Loucy (cell line): ENCODE results near the gene ZKSCAN3.

Source experiments
- H2AFZ ChIP-seq: fragments of 200-600 bp; sonication (generic); 2 replicates; pipeline ENCODE4 v1.6.0; 2016; ENCODE audit warnings: antibody characterized with exemption, mild to moderate bottlenecking, low read length, moderate library complexity
- H3F3A ChIP-seq: fragments of 200-600 bp; 2 replicates; pipeline ENCODE4 v1.6.0; 2016; ENCODE audit warnings: antibody characterized with exemption, low read depth, mild to moderate bottlenecking
- H3K27me3 ChIP-seq: fragments of 200-600 bp; sonication (generic); 2 replicates; pipeline ENCODE4 v1.6.1; 2014; ENCODE audit warnings: low read length, mild to moderate bottlenecking; ENCODE audit not compliant: insufficient read depth, poor library complexity, severe bottlenecking
- H3K36me3 ChIP-seq: fragments of 200-600 bp; sonication (generic); 2 replicates; pipeline ENCODE4 v1.6.1; 2016; ENCODE audit warnings: low read length; ENCODE audit not compliant: insufficient read depth
- H3K4me1 ChIP-seq: fragments of 200-600 bp; sonication (generic); 2 replicates; pipeline ENCODE4 v1.5.1; 2014; ENCODE audit warnings: low read length, mild to moderate bottlenecking; ENCODE audit not compliant: insufficient read depth, poor library complexity, severe bottlenecking
- H3K4me2 ChIP-seq: fragments of 200-600 bp; sonication (generic); 2 replicates; pipeline ENCODE4 v1.6.0; 2014; ENCODE audit warnings: antibody characterized with exemption, low read length, low read depth, mild to moderate bottlenecking; ENCODE audit not compliant: poor library complexity, severe bottlenecking
- H3K4me3 ChIP-seq: fragments of 200-600 bp; sonication (generic); 2 replicates; pipeline ENCODE4 v1.5.1; 2014; ENCODE audit warnings: low read length, mild to moderate bottlenecking, mixed read lengths; ENCODE audit not compliant: poor library complexity, severe bottlenecking
- H3K79me2 ChIP-seq: fragments of 200-600 bp; sonication (generic); 2 replicates; pipeline ENCODE4 v1.6.1; 2014; ENCODE audit warnings: low read length; ENCODE audit not compliant: insufficient read depth
- H3K9ac ChIP-seq: fragments of 200-600 bp; sonication (generic); 2 replicates; pipeline ENCODE4 v1.6.0; 2014; ENCODE audit warnings: mild to moderate bottlenecking, low read depth, low read length, moderate library complexity; ENCODE audit not compliant: poor library complexity, severe bottlenecking
- H3K9me2 ChIP-seq: fragments of 200-600 bp; sonication (generic); replicated peaks from 2 replicates; pipeline ENCODE4 v1.6.1; 2016; ENCODE audit warnings: low read depth, low read length, mixed read lengths
- H3K9me3 ChIP-seq: fragments of 200-600 bp; sonication (generic); 2 replicates; pipeline ENCODE4 v1.6.1; 2014; ENCODE audit warnings: mild to moderate bottlenecking, antibody characterized with exemption, low read length, low read depth; ENCODE audit not compliant: insufficient read depth
- H4K20me1 ChIP-seq: fragments of 200-600 bp; sonication (generic); 2 replicates; pipeline ENCODE4 v1.6.0; 2014; ENCODE audit warnings: antibody characterized with exemption, low read length, mild to moderate bottlenecking; ENCODE audit not compliant: insufficient read depth, poor library complexity, severe bottlenecking
- EZH2phosphoT487 ChIP-seq: fragments of 200-600 bp; IDR thresholded peaks from 2 replicates; pipeline ENCODE4 v1.6.1; 2018; ENCODE audit warnings: antibody characterized with exemption, mild to moderate bottlenecking, moderate library complexity, borderline replicate concordance
- TF ChIP-seq, protein P1 (sequence below): fragments of 200-600 bp; sonication (generic); conservative IDR thresholded peaks from 2 replicates; pipeline ENCODE4 v1.5.1; 2014; ENCODE audit warnings: mild to moderate bottlenecking, antibody characterized with exemption, low read length

ZKSCAN3 gene

DNA sequence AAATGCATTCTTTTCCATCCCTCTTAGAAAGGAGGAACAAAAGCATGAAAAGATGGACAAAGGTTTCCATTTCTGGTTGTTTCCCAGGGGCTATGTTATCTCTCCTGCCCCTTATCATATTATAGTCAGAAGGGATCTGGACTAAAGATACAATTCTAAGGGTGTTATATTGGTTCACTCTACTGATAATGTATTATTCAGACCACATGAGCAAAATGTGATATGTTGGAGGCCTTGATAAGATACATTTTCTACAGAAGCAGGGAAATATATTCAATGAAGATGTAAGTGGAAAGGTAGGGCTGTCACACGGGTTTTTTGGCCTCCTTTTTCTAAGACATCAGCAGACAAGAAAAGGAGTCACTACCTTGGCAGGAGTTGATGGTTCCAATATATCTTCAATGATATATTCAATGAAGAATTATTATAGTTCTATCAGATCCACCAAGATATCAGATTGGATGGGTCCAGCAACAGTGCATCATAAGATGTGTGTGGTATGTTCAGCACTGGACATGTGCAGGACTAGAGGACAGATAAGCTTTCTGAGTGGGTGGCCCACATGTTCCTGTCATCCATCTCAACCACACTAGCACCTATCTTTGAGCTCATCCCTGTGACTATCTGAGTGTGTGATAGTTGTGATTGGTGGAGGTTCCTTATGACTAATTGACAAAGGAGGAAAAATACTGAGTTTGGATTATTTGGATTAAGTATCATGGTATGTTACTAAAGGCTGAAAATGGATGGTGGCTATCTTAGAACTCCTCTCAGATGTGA lies 5.7 kb upstream of the ZKSCAN3 start:
- Histone ChIP-seq H3K79me2 (no peaks in the 10 kb centered on the region), H3K4me3 (no peak overlapping the region), H4K20me1 (no peaks in the 10 kb centered on the region), H3K4me1 (no peaks in the 10 kb centered on the region), H3K9me3 (peaks cover 12% of the 10 kb centered on the region; the same call in 1 of the 2 replicates), H3K4me2 (no peak overlapping the region), H3F3A (no peaks in the 10 kb centered on the region), H3K27me3 (no peaks in the 10 kb centered on the region), H3K36me3 (no peaks in the 10 kb centered on the region), H2AFZ (no peak overlapping the region), H3K9me2 (no peaks in the 10 kb centered on the region), H3K9ac (no peak overlapping the region)
- TF ChIP-seq, protein P1, sequence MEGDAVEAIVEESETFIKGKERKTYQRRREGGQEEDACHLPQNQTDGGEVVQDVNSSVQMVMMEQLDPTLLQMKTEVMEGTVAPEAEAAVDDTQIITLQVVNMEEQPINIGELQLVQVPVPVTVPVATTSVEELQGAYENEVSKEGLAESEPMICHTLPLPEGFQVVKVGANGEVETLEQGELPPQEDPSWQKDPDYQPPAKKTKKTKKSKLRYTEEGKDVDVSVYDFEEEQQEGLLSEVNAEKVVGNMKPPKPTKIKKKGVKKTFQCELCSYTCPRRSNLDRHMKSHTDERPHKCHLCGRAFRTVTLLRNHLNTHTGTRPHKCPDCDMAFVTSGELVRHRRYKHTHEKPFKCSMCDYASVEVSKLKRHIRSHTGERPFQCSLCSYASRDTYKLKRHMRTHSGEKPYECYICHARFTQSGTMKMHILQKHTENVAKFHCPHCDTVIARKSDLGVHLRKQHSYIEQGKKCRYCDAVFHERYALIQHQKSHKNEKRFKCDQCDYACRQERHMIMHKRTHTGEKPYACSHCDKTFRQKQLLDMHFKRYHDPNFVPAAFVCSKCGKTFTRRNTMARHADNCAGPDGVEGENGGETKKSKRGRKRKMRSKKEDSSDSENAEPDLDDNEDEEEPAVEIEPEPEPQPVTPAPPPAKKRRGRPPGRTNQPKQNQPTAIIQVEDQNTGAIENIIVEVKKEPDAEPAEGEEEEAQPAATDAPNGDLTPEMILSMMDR: no peak
- no peak for TF ChIP-seq EZH2phosphoT487

DNA sequence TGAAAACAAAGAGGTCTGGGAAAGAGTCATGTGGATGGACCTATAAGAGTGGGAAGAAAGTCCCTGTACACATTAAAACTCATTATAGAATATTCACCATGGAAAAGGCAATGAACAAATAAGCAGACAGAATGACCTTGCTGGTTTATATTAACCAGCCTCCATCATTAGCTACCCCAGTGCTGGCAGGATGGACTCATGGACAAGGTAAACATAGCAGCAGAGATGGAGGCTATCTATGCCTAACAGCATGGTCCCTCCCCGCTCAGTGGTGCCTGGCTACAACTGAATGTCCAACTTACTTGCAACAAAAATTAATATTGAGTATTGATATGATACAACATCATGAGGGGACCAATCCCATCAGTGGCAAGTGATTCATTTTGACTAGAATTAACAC lies 4.5 kb upstream of the ZKSCAN3 start:
- no peak for TF ChIP-seq EZH2phosphoT487
- TF ChIP-seq, protein P1: no peak
- no peak overlapping the region for H3K4me3 ChIP-seq
- H3K4me2 ChIP-seq: no peak overlapping the region
- peaks cover 4% of the 10 kb centered on the region for H3K79me2 ChIP-seq
- H3K36me3 ChIP-seq: no peaks in the 10 kb centered on the region
- H4K20me1 ChIP-seq: peaks cover 1% of the 10 kb centered on the region
- H3K9me2 ChIP-seq: no peaks in the 10 kb centered on the region
- H3K27me3 ChIP-seq: no peaks in the 10 kb centered on the region
- H3F3A ChIP-seq: no peaks in the 10 kb centered on the region
- no peak overlapping the region for H2AFZ ChIP-seq
- H3K9me3 ChIP-seq: peaks cover 5% of the 10 kb centered on the region; the same call in 1 of the 2 replicates
- H3K9ac ChIP-seq: no peak overlapping the region
- peaks cover 4% of the 10 kb centered on the region for H3K4me1 ChIP-seq

DNA sequence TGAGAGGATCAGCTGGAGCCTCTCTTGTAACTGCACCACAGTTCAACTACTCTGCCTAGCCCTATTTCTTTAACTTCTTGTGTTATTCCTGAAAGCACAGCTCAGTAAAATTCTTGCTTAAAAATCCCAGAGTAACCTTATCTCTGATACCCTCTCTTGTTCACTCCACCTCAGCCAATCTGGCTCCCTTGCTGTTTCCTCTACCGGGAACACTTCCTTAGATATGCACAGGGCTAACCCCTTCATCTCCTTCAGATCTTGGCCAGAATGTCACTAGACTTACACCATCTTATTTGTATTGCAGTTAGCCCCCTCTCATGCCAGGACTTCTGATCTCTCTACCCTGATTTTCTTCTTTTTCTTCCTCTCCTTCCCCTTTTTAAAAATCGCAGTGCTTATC lies 2.6 kb upstream of the ZKSCAN3 start:
- Histone ChIP-seq H3K9ac (no peak overlapping the region), H3K4me3 (no peak overlapping the region), H3K79me2 (peaks cover 24% of the 10 kb centered on the region), H3K9me3 (no peaks in the 10 kb centered on the region), H2AFZ (no peak overlapping the region), H3K9me2 (no peaks in the 10 kb centered on the region), H3K4me1 (peaks cover 19% of the 10 kb centered on the region), H3K27me3 (no peaks in the 10 kb centered on the region), H3K4me2 (no peak overlapping the region), H4K20me1 (peaks cover 9% of the 10 kb centered on the region), H3F3A (no peaks in the 10 kb centered on the region), H3K36me3 (no peaks in the 10 kb centered on the region)
- TF ChIP-seq, protein P1: no peak
- TF ChIP-seq EZH2phosphoT487: no peak
